OCI-LY7 (cell line): ENCODE measurements around the gene ZNF318.

Source experiments
- EZH2phosphoT487 ChIP-seq: fragments of 200-600 bp; sonication (generic); IDR thresholded peaks from 2 replicates; pipeline ENCODE4 v1.6.1; 2018; ENCODE audit warnings: low read depth, borderline replicate concordance, mild to moderate bottlenecking, mixed run types, antibody characterized with exemption, low read length, moderate library complexity, mixed read lengths
- TF ChIP-seq, protein P1 (sequence below): fragments of 200-600 bp; sonication (generic); conservative IDR thresholded peaks from 2 replicates; pipeline ENCODE4 v1.5.1; 2014; ENCODE audit warnings: mild to moderate bottlenecking, antibody characterized with exemption, low read length, moderate library complexity, mixed read lengths

DNA sequence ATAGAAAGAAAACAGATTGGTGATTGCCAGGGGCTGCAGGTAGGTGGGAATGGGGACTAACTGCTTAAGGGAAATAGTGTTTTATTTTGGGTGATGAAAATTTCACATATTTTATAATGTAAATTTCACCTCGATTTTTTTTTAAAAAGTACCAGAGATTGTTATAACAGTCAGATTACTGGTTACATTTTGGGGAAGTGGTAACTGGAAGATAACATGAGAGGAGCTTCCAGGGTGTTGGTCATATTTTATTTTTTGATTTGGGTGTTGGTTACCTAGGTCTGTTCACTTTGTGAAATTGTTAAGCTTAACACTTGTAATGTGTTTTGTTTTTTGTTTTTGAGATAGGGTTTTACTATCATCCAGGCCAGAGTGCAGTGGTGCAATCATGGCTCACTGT lies 43.6 kb downstream of the ZNF318 start:
- TF ChIP-seq, protein P1, sequence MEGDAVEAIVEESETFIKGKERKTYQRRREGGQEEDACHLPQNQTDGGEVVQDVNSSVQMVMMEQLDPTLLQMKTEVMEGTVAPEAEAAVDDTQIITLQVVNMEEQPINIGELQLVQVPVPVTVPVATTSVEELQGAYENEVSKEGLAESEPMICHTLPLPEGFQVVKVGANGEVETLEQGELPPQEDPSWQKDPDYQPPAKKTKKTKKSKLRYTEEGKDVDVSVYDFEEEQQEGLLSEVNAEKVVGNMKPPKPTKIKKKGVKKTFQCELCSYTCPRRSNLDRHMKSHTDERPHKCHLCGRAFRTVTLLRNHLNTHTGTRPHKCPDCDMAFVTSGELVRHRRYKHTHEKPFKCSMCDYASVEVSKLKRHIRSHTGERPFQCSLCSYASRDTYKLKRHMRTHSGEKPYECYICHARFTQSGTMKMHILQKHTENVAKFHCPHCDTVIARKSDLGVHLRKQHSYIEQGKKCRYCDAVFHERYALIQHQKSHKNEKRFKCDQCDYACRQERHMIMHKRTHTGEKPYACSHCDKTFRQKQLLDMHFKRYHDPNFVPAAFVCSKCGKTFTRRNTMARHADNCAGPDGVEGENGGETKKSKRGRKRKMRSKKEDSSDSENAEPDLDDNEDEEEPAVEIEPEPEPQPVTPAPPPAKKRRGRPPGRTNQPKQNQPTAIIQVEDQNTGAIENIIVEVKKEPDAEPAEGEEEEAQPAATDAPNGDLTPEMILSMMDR, result no peak
- no peak for TF ChIP-seq EZH2phosphoT487
